Ovary (tissue), 9 donors: ENCODE data around the gene CTNND2. TPM values are rescaled to one million over a fixed set of nuclear protein-coding genes. Genes with fewer than 3 reads are reported as not detected.

Experiments used
- DNase-seq, 5 donors: peaks; one replicate each; pipeline ENCODE4 v3.0.0-alpha.2; 2019 to 2020
- H3K27ac ChIP-seq, 2 donors: fragments of 200-600 bp; one replicate each; pipeline versions ENCODE4 v1.5.1 to v1.8.0; 2019 to 2022
- H3K27me3 ChIP-seq: fragments of 200-600 bp; one replicate; pipeline ENCODE4 v1.8.0; 2022
- H3K36me3 ChIP-seq: fragments of 200-600 bp; sonication (generic); one replicate; pipeline ENCODE4 v1.5.1; 2019
- H3K4me1 ChIP-seq: one replicate; pipeline ENCODE4 v1.8.1; 2013; ENCODE audit warnings: mild to moderate bottlenecking, moderate library complexity; ENCODE audit not compliant: insufficient read depth
- H3K4me3 ChIP-seq: fragments of 200-600 bp; sonication (generic); one replicate; pipeline ENCODE4 v1.5.1; 2017
- H3K9me3 ChIP-seq, 2 donors: fragments of 200-600 bp in 1 of 2; sonication (generic) in 1 of 2; one replicate each; pipeline versions ENCODE4 v1.5.1 to v1.8.1; 2013 to 2019; ENCODE audit warnings: mild to moderate bottlenecking in 1 of 2, moderate library complexity in 1 of 2
- EP300 ChIP-seq: sonication (generic); formaldehyde crosslinking; IDR thresholded peaks from one replicate; pipeline ENCODE4 v1.6.1; 2017; ENCODE audit warnings: antibody characterized with exemption
- POLR2A ChIP-seq: fragments of 450-650 bp; IDR thresholded peaks from one replicate; pipeline ENCODE4 v1.6.1; 2017; ENCODE audit warnings: antibody characterized with exemption, mild to moderate bottlenecking, moderate library complexity
- WGBS, 3 donors: extraction: QIAGEN DNeasy Blood & Tissue Kit in 1 of 3; methylation state at CpG; one replicate each; pipeline versions ENCODE4 v1.1.5 to v1.1.7; 2013 to 2017; 5-methylcytosine and 5-hydroxymethylcytosine counted together
- intact Hi-C, 4 donors: fragments of 100-400 bp; cut with DNase I; formaldehyde crosslinking; loops; one replicate each; pipeline versions ENCODE4 v1.11.0 to v1.15.1; 2022 to 2023
- polyA plus RNA-seq, 2 donors: library from polyadenylated mRNA; stranded (reverse); fragments of 200-250 nt in 1 of 2; fragments of 350-450 nt in 1 of 2; fragmentation: Illumina TruSeq in 1 of 2; extraction: RNeasy Lipid Tissue Mini Kit (QIAGEN cat#74804) in 1 of 2; gene quantifications; one replicate each; pipeline ENCODE4 v1.2.3, GENCODE V29; 2013 to 2014
- total RNA-seq, 7 donors: library from RNA; depleted of rRNA in 2 of 7; stranded (reverse); fragments of >200 nt in 2 of 7; fragmentation: NEBNext Ultra II Directional in 3 of 7; extraction: Animal tissue kit (Norgen Biotek cat#: 25700) in 3 of 7; gene quantifications; one replicate each; pipeline versions ENCODE4 v1.1.0 to v1.2.4, GENCODE V29; 2016 to 2023
- TF ChIP-seq, protein P1 (sequence below), 3 donors: fragments of 450-650 bp in 2 of 3; fragments of 200-600 bp in 1 of 3; IDR thresholded peaks; one replicate each; pipeline versions ENCODE4 v1.5.1 to v1.8.0; 2016 to 2022; ENCODE audit warnings: antibody characterized with exemption in 3 of 3, mild to moderate bottlenecking in 1 of 3
- donor health status: DM: no; HTN: no; CAD: no; lungs with moderate emphysema.
- donor health status: DM: no; HTN: no; CAD: no.
- donor health status: Bipolar disorder and iron deficiency.
- donor health status: DM: yes; HTN: yes; CAD: no.
- donor health status: DM: no; HTN: no; CAD: no.
- donor health status: DM: yes; HTN: yes; CAD: no.

Gene CTNND2
- total and polyA plus RNA-seq, 9 donors = 0.52 to 13.2 (median 2.3) TPM

GRCh38 chr5:11301171-11301570 is 603.1 kb downstream of the CTNND2 start:
- 65 to 74% (median 74%) methylated on average over 9 of the region's 9 CpGs for WGBS, 3 donors
- no peak overlapping the region for H3K4me3 ChIP-seq

DNA sequence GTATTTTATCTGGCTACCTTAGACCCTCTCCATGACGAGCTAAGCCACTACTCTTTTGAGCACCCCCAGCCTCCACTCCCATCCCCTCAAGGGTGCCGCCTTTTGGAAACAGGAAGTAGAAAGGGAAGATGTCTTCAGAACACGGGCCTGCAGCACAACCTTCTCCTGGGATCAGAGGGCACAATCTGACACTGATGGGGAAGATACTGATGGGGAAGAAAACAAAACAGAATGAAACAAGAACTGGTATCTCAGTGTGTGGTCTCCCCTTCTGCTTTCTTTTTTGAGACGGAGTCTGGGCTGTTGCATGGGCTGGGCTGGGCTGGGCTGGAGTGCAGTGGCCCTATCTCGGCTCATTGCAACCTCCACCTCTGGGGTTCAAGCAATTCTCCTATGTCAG is 603.5 kb downstream of the CTNND2 start:
- no peaks in the 10 kb centered on the region for H3K27me3 ChIP-seq
- intact Hi-C loops = loop anchor here in 1 of 4 donors (10.0 kb wide), 1 partner anchor 84 kb away; no protein-coding TSS in a partner anchor
- H3K4me1 ChIP-seq = no peaks in the 10 kb centered on the region
- no peak overlapping the region for H3K4me3 ChIP-seq
- H3K27ac ChIP-seq = no peak overlapping the region
- TF ChIP-seq POLR2A (no peak), EP300 (no peak)
- TF ChIP-seq, protein P1, sequence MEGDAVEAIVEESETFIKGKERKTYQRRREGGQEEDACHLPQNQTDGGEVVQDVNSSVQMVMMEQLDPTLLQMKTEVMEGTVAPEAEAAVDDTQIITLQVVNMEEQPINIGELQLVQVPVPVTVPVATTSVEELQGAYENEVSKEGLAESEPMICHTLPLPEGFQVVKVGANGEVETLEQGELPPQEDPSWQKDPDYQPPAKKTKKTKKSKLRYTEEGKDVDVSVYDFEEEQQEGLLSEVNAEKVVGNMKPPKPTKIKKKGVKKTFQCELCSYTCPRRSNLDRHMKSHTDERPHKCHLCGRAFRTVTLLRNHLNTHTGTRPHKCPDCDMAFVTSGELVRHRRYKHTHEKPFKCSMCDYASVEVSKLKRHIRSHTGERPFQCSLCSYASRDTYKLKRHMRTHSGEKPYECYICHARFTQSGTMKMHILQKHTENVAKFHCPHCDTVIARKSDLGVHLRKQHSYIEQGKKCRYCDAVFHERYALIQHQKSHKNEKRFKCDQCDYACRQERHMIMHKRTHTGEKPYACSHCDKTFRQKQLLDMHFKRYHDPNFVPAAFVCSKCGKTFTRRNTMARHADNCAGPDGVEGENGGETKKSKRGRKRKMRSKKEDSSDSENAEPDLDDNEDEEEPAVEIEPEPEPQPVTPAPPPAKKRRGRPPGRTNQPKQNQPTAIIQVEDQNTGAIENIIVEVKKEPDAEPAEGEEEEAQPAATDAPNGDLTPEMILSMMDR (IDR thresholded peaks at IDR 0.05) = no peak
- no peak for DNase-seq
- no peaks in the 10 kb centered on the region for H3K36me3 ChIP-seq
- H3K9me3 ChIP-seq = no peaks in the 10 kb centered on the region
- WGBS, 3 donors = 71 to 82% (median 79%) methylated on average over 5 of the region's 5 CpGs

More at GRCh38 chr5:11301171-11301570, 603.1 kb downstream of the CTNND2 start:
- TF ChIP-seq, protein P1 (IDR thresholded peaks at IDR 0.05) = no peak
- TF ChIP-seq EP300 = no peak
- no peak for TF ChIP-seq POLR2A
- H3K4me1 ChIP-seq = no peaks in the 10 kb centered on the region
- no peaks in the 10 kb centered on the region for H3K9me3 ChIP-seq
- intact Hi-C loops = loop anchor here in 1 of 4 donors (10.0 kb wide), 1 partner anchor 84 kb away; no protein-coding TSS in a partner anchor
- no peak for DNase-seq
- no peak overlapping the region for H3K27ac ChIP-seq
- H3K27me3 ChIP-seq = no peaks in the 10 kb centered on the region
- H3K36me3 ChIP-seq = no peaks in the 10 kb centered on the region

DNA sequence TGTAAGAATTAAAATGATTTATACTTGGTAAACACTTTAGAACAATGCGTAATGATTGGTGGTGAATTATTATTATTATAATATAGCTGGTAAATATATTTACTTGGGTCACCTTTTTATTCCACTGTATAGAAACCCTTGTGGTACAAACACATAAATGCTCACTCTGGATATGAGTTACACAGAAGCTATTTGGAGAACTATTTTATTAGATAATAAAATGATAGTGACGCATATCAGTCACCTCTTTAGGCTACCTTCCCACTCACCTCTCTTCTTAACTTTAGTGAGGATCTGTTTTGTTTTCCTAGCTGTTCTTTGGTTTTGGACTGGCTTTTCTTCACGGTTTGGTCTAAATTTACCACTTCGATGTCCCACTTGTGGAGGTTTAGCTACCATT is 605.4 kb downstream of the CTNND2 start:
- TF ChIP-seq, protein P1 (IDR thresholded peaks at IDR 0.05) = no peak
- TF ChIP-seq POLR2A (no peak), EP300 (no peak)
- H3K36me3 ChIP-seq = no peaks in the 10 kb centered on the region
- 92 to 96% (median 94%) methylated on average over 4 of the region's 4 CpGs for WGBS, 3 donors
- H3K9me3 ChIP-seq = no peaks in the 10 kb centered on the region
- no peak overlapping the region for H3K27ac ChIP-seq
- no peak overlapping the region for H3K4me3 ChIP-seq
- H3K27me3 ChIP-seq = no peaks in the 10 kb centered on the region
- DNase-seq = no peak
- intact Hi-C loops = loop anchor here in 1 of 4 donors (2.0 kb wide), 1 partner anchor 14 kb away; no protein-coding TSS in a partner anchor
- no peaks in the 10 kb centered on the region for H3K4me1 ChIP-seq

GRCh38 chr5:11293523-11293922 is 610.7 kb downstream of the CTNND2 start:
- 12 to 24% (median 23%) methylated on average over 2 of the region's 2 CpGs for WGBS, 3 donors
- TF ChIP-seq POLR2A = no peak
- no peak for TF ChIP-seq EP300
- TF ChIP-seq, protein P1 (IDR thresholded peaks at IDR 0.05) = no peak
- no peak for DNase-seq

More at GRCh38 chr5:11293523-11293922, 610.7 kb downstream of the CTNND2 start:
- H3K9me3 ChIP-seq = no peaks in the 10 kb centered on the region
- H3K27me3 ChIP-seq = no peaks in the 10 kb centered on the region
- intact Hi-C loops = no loop called here
- no peak overlapping the region for H3K27ac ChIP-seq
- no peak overlapping the region for H3K4me3 ChIP-seq
- no peaks in the 10 kb centered on the region for H3K36me3 ChIP-seq
- no peaks in the 10 kb centered on the region for H3K4me1 ChIP-seq
